VCaP (cell line): ENCODE results near the gene FRY.

Source experiments
- H3K27ac ChIP-seq: fragments of 450-650 bp; 2 replicates; pipeline ENCODE4 v1.5.1; 2017
- TF ChIP-seq, protein P1 (sequence below): fragments of 450-650 bp; conservative IDR thresholded peaks from 2 replicates; pipeline ENCODE4 v1.5.1; 2017; ENCODE audit warnings: mild to moderate bottlenecking, moderate library complexity

FRY gene

DNA sequence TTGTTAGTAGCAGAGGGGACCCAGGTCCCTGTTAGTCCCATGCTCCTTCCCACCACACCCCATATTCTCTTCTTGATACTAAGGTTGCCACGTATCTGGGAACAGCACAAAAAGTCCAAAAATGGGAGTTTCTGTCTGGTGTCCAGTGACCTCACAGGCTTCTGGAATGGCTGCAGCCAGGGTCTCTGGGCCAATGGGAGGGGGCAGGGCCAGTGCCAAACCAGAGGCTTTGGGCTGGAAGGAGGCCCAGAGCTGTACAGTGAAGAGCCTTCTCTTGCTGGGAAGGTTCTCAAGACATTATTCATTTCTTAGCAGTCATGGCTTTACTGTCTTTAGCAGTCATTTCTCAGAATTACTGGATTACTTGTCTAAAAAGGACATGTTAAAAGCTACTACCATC, 119.2 kb downstream of the FRY start:
- TF ChIP-seq, protein P1, sequence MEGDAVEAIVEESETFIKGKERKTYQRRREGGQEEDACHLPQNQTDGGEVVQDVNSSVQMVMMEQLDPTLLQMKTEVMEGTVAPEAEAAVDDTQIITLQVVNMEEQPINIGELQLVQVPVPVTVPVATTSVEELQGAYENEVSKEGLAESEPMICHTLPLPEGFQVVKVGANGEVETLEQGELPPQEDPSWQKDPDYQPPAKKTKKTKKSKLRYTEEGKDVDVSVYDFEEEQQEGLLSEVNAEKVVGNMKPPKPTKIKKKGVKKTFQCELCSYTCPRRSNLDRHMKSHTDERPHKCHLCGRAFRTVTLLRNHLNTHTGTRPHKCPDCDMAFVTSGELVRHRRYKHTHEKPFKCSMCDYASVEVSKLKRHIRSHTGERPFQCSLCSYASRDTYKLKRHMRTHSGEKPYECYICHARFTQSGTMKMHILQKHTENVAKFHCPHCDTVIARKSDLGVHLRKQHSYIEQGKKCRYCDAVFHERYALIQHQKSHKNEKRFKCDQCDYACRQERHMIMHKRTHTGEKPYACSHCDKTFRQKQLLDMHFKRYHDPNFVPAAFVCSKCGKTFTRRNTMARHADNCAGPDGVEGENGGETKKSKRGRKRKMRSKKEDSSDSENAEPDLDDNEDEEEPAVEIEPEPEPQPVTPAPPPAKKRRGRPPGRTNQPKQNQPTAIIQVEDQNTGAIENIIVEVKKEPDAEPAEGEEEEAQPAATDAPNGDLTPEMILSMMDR, result no peak
- no peak overlapping the region for H3K27ac ChIP-seq

DNA sequence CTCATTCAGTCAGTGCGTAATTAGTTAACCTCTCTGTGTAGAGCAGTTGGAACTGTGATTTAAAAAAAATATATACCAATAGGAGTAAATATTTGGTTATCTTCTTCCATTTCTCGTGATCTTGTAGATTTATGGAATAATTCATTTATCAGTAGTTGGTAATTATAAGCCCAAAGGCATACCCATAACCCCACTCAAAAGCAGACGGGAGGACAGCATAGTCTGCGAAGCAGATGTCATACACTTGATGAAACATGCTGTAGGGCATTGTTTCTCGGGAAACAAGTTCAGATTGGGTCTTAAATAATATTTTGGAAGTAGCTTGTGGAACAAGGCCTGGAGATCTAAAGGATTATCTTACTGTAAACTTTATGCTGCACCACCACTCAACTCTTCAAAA, 119.7 kb downstream of the FRY start:
- TF ChIP-seq, protein P1, result no peak
- H3K27ac ChIP-seq, result no peak overlapping the region

DNA sequence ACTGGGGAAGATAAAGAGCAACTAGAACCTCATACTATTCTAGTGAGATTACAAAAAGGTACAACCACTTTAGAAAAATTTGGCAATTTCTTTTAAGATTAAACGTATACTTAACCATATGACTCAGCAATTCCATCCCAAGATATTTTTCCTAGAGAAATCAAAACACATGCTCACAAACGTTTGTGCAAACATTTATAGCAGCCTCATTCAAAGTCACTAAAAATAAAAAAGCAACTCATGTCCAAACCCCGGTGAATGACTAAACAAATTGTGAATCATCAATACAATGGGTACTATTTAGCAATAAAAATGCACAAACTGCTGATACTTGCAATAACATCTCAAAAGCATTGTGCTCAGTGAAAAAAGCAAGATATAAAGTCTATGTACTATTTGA, 121.5 kb downstream of the FRY start:
- TF ChIP-seq, protein P1, result no peak
- H3K27ac ChIP-seq, result no peak overlapping the region

DNA sequence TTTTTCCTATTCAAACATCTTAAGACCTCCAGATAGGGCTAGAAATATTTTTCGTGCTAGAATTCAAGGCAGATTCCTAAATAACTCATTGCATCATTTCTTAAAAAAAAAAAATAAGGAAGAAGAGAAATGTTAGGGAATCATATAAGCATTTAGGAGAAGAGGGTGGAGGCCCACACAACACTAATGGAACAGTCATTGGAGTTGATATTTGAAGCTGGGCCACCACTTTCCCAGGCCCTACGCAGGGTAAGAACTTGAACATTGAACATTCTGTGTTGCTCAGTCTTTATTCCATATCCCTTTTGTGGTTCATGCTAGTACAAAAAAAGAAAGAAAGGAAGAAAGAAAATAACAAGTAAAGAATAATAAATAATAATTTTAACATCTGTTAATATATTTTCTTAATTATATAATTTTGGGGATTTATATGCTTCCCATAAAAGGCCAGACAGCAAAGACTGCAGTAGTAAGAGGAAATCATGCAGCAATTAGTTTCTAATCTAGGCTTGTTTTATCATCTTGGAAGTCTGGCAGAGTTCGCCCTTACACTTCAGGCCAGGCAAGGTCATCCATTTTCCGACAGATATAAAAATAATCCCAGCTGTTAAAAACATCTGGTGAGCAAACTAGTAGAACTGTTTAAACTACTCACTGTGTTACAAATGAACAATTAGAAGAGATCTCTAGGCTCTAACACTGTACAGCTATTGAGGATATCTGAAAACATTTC, 127.7 kb downstream of the FRY start:
- TF ChIP-seq, protein P1, result no peak
- H3K27ac ChIP-seq, result no peak overlapping the region; the same call in 1 of the 2 replicates

DNA sequence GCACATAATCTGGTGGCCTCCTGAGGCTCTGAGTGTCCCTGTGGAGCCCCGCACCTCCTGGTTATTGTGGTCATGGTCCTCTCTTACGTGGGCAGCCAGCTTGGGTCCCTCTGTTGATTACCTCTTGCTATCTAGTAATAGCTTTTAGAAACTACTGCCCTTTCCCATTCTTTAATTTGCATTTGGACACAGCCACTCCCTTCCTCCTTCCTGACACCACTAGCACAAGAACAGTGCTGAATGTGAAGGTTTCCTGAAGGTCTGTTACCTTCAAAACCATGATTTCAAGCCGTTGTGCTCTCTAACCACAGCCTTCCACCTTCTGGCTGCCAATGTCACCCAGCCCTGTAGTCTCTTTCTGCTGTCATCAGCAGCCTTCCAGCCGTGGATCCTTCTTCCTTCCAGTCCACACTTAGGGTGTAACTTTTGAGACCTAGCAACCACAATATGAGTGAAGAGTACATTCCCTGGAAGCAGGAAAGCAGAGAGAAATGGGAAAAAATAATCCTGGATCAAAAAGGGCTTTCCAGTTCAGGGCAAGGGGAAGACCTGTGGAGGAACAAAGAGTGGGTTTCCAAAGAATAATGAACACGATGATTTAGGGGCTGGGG, 130.9 kb downstream of the FRY start:
- TF ChIP-seq, protein P1, result no peak
- no peak overlapping the region for H3K27ac ChIP-seq

DNA sequence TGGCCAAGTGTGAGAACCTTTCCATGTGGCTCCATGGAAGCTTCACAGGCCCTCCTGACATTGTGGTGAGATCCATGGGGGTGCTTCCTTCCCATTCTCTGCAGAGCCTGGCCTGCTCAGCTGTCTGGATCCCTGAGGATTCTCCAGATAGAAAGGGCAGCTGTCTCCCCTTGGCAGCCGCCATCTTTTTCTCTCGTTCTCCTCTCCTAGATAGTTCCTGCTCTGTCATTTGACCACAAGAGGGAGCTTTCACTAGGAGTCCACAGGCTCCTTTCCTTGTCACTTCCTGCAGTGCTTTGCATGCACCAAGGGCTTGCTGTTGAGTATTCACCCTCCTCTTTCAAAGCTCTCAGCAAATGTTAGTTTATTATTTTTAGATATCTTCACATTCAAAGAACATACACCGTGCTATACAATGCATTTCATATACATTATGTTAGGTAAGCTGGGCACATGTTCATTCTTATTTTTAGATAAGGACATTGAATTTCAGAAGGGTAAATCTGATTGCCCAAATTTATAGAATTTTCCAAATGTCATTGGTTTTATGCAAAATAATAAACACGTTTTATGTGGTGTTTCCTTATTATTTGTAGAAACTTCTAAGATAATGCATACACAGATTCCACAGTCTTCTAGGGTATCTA, 133.2 kb downstream of the FRY start:
- no peak overlapping the region for H3K27ac ChIP-seq
- TF ChIP-seq, protein P1, result peak; percentile 66

DNA sequence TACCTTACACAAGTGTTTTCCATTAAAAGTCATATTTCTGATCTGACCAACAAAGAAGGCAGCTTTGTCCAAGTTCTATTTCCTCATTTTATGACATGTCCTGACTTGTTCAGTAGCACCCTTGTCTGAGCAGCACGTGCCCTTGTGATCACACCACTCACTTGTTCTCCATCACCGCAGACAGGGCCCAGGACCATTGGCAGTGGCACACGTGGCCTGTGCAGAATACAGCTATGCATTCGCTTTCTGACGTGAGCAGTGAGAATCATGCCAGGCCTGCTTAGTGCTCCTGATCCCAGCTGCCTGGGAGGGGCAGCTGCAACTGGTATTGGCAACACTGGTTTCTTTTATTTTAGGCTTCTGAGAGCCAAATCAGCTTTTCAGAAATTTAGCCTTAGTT, 134.2 kb downstream of the FRY start:
- no peak overlapping the region for H3K27ac ChIP-seq
- TF ChIP-seq, protein P1, result no peak
